Stimulated activated CD4-positive, alpha-beta T cell treated with anti-CD3 and anti-CD28 coated beads, TNF-alpha, amount 100 ng/mL, for 48 hours (primary cell): Measurements from ENCODE around the gene ZNF654.
"Not testable (repeated sequence)": the region's sequence is repeated elsewhere in the genome, so short reads cannot be mapped to it uniquely, and the experiment has no call there.

Experiments
- DNase-seq, 3 donors: peaks; one replicate each; pipeline ENCODE4 v3.0.0-alpha.2; 2020; ENCODE audit warnings: low read depth in 3 of 3

Gene ZNF654

DNA sequence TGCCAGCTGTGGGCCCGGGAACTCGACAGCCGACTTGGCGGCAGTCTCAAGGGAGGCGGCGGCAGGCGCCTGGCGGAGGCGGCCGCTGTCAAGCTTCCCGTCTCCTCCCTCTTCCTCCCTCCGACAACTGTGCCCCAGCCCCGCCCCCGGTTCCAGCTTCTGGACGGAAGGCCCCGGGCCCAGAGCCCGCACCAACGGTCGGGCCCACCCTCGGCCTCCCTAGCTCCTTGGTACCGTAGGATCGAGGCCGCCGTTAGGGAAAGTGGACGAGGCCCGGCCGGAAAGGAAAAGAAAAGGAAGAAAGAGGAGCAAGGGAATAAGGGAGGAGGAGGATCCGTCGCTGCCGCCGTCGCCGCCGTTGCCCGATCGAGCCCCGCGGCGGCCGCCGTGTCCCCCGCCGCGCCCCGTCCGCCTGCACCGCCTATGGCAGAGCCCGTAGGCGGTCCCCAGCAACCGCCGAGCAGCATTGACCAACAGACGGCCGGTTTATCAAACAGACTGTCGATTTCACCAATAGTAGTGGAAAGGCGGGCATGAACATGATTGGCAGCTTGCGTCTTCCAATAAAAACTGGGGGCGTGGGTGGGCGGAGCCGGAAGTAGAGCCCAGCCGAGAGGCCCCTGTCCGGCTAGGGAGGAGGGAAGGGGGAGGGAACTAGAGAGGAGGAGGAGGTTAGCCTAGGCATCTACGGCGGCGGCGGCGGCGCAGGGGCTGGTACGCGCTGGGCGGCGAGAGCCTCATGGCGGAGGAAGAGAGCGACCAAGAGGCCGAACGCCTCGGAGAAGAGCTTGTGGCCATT is at the start of gene ZNF654, which contains the start of gene CGGBP1:
TSS of gene ZNF654 (plus strand) at position 675 of the 799 bp plus-strand sequence. CDS start at position 740, 65 bp downstream.
TSS of gene CGGBP1 (minus strand) at position 425 of the 799 bp plus-strand sequence. CDS start 3,029 bp downstream, outside the sequence.
- peak; percentile 96 to 98 (median 97) for DNase-seq

DNA sequence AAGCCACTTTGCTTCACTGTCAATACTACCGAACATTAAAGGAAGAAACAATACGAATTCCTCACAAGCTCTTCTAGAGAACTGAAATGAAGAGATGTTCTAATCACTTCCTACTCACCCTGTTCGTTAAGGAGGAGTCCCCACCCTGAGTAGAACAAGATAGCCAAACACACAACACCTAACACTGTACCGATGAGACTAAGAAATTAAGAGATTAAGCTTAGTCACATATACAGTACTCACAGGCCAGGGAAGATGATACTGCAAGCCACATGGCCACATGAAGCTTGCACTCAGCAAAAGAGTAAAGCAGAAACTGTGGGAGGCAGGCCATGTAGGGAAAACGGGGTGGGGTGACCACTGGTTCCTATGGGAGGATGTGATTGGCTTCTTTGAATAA is 48.2 kb upstream of the ZNF654 start:
- DNase-seq, result no peak

DNA sequence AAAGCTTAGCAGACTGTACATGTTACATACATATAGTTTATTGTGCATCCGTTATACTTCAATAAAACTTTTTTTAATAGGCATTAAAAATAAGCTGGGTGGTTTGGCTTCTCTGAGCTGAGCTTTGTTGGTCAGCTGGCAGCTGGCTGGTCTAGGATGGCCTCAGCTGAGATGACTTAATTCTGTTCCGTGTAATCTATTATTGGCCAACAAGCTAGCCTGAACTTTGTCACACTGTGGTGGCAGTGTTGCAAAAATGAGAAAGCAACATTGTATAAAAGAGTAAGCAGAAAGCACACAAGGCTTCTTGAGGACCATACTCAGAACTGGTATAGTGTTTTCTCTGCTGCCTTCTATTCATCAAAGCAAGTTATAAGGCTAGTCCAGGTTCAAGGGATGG is 45.5 kb upstream of the ZNF654 start:
- DNase-seq, result no peak

DNA sequence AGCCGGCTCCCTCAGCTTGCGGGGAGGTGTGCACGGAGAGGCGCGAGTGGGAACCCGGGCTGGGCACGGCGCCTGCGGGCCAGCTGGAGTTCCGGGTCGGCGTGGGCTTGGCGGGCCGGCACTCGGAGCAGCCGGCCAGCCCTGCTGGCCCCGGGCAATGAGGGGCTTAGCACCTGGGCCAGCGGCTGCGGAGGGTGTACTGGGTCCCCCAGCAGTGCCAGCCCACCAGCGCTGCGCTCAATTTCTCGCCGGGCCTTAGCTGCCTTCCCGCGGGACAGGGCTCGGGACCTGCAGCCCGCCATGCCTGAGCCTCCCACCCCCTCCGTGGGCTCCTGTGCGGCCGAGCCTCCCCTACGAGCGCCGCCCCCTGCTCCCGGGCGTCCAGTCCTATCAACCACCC is 43.4 kb upstream of the ZNF654 start:
- not testable (repeated sequence) for DNase-seq

DNA sequence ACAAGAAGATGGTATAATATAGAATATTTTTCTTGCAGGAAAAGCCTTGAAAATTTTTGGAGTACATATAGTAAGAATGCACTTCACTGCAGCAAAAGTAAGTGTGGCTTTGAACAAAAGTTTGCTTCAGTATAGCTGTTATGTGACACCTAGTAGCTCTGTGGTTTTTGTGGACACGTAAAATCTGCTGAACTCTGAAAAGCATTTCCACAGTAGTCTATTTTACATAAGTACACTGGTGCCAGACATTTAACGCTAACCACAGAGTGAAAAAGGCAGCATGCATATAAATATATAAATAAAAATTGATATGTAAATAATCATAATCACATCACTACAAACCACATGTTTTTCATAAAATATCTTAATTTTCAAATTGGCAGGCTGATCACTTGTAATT is 40.0 kb upstream of the ZNF654 start:
- DNase-seq, result no peak

DNA sequence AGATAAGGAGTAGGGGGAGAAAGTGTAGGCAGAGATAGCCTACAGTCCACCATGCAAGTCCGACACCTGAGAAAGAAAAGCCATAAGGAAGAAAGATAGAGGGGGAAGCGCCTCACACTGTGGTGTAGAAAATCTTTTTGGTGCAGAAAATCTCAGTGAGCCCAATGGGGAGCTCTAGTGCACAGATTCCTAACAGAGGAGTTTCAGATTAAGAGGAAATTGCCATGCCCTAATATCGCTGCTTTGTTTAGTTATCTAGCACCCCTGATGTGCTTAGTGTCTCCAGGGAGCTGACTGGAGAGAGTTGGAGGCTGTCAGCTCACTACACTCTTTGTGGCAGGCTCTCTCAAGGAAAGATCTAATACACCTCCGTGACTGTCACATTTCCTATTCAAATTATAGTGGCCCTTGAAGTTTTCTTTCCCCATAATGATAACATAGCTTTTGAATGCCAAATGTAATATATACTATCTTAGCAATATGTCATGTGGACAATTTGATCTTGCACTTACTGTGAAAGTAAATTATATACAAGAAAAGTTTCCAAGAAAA is 34.0 kb upstream of the ZNF654 start:
- no peak for DNase-seq

DNA sequence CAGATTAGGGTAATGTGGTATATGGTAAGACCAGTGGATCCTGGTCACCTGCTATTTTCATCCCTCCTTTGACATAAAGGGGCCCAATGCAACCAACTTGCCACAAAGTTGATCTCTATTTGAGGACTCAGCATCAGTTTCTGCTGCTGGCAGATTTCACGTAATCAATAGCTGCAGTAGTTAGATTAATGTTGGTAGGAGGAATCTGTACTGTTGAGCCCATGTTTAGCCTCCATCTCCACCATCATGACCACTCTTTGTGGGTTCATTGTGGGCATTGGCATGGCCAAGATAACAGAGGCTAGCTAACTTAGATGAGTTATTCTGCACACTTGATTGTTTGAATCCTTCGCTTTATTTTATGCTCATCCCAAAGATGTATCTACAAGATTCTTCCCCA is 30.2 kb upstream of the ZNF654 start:
- DNase-seq, result no peak

DNA sequence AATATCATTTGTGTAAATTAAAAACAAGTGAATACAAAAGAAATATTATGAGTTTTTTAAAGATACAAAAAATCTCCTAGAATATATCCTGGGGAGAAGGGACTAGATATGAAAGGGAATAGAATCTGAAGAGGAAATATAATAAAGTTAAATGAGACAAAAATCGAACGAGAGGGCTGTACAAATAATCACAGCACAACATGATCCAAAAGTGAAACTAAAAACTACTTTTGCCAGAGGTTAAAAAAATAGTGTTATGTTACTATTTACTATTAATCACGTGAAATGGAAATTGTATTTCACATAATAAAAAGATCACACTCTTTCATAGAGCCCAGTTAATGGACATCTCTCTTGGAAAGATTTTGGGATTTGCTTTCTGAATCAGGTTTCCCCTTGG is 28.8 kb upstream of the ZNF654 start:
- DNase-seq, result no peak

DNA sequence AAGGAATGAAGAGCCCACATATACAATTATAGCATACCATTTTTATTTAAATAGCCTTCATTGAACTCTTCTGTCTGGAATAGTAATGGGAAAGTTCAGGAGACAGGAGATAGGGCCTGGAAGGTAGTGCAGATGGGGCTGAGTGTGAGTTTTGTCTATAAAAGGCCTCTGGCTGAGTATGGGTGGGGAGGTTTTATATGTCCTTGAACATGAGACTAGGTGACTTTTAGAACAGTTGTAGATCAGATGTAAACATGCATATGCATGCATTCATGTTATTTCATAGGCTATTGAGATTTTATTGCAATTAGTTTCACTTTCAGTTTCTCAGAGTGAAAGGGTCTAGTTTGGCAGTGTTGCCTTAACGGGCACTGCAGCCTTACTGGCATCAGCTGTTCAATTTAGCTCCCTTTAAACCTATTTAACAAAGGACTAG is 27.4 kb upstream of the ZNF654 start:
- no peak for DNase-seq

DNA sequence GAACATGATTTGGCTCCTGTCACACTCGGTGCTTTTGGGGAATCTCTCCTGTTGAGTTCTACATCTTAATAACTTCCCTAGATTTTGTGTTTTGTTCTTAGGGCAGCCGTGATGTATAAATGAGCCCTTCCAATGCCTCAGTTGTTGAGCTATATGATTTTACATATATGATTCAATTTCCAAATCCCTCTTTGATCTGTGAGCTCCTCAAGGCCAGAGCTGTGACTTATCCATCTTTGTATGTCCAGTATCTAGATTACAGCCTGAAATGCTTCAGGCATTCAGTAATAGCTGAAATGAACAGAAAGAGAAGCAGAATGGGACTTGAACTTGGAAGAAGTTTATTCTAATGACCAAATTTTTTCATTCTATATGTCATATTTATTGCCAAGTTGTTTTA is 26.8 kb upstream of the ZNF654 start:
- no peak for DNase-seq

DNA sequence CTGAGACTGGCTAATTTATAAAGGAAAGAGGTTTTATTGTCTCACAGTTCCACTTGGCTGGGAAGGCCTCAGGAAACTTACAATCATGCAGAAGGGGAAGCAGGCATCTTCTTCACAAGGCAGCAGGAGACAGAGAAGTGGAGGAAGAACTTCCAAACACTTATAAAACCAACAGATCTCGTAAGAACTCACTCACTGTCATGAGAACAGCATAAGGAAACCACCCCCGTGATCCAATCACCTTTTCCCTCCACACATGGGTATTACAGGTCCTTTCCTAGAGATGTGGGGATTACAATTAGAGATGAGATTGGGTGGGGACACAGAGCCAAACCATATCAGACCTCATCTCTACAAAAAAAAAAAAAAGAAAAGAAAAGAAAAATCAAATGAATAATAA is 26.0 kb upstream of the ZNF654 start:
- no peak for DNase-seq

DNA sequence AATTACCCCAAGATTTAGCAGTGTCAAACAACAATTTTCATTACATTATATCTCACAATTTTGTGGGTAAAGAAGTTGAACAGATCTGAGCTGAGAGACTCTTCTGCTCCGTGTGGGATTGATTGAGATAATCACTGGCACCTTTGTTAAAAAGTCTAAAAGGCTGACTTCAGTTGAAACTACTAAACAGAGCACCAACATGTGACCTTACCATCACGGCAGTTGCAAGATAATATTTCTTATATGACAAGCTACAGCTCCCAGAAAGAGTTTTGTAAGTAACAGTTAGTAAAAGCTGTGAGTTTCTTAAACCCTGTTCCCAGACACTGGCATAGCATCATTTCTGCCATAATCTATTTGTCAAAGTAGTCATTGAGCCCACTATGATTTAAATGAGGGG is 25.2 kb upstream of the ZNF654 start:
- DNase-seq, result no peak

DNA sequence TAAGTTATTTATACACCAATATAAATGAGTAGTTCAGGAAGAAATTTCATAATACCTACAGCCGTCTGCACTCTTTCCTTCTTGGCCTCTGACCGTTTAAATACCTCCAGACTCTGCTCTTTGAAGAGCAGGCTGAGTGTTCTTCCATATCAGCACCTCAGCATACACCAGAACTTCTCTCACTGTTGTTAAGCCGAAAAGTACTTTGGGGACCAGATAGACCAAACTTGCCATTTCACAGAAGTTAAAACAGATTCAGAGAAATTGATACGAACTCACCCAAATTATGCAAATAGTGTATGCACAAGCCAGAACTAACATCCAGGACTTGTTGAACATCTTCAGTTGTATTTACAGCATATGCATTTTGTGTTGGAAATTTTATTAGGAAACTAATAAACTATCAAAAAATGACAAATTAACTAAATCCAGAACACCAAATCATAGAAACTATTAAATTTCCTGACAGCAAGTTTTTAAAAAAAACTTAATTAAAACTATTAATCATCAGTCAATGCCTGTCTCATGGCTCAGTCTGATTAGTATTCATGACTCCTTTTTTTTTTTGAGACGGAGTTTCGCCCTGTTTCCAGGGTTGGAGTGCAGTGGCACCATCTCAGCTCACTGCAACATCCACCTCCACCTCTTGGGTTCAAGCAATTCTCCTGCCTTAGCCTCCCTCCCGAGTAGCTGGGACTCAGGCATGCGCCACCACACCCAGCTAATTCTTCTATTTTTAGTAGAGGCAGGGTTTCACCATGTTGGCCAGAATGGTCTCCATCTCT is 24.4 kb upstream of the ZNF654 start:
- no peak for DNase-seq

DNA sequence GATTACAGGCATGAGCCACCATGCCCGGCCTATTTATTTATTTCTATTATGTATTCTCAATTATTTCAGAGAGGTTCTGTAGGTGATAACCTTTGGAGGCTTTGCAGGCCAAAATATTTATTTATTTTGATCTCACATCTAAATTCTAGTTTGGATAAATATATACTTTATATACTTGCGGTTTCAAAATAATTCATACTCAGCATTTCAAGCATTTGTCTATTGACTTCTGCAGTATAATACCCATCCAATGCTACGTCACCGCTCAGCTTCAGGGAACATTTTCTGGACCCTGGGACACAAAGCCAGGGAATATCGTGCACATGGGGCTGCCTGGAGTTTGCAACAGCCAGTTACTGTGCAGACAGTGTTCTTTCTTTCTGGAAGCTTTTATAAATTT is 22.8 kb upstream of the ZNF654 start:
- DNase-seq, result no peak

DNA sequence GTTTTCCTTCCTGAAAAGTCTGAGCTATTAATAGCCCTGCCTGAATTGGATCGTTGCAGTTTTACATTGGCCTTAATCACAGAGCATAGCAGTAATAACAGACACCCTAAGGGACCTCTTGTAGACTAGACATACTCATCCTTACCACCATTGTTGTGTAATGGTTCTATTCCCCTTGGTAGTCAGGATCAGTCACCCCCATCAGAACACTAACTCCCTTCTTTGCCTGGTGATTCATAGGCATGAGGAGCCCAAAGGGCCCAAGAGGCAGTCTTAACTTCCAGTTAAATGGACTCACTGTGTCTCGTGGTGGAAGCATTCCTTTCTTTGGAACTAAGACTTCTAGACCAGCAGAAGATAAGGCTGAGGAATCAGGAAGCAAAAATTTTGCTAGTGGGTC is 20.5 kb upstream of the ZNF654 start:
- no peak for DNase-seq

DNA sequence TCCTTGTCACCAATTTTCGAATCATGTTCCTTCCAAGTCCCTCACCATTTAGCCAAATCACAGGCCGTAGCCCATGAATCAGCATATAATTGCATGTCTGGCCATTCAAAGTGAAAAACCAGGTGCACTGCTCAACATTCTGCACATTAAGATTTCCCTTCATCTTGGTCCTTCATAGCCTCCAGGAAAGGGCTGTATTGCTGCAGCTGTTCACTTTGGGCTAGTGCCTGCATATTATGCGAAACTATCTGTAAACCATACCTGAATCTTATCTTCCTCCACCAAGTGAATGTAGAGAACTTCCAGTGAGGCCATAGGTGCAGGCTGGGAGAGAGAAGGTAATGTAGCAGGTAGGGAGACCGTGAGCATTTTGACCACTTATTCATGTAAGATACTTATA is 18.5 kb upstream of the ZNF654 start:
- DNase-seq, result no peak

DNA sequence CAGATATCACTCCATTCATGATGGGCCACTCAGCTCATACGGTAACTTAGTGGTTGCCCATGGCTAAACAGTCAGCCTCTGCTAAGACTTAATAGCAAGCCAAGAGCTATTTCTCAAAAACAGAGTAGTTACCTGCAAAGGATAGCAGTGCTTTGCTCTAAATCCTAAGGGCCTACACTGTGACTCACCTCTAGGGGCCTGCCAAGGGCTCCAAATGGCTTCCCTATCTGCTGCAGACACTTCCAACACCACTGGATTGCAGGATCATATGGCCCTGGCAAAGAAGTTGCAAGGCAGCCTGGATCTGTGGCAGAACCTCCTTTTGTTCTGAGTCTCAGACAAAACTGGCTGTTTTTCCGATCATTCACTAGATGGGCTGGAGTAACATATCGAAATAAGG is 18.1 kb upstream of the ZNF654 start:
- DNase-seq, result no peak

DNA sequence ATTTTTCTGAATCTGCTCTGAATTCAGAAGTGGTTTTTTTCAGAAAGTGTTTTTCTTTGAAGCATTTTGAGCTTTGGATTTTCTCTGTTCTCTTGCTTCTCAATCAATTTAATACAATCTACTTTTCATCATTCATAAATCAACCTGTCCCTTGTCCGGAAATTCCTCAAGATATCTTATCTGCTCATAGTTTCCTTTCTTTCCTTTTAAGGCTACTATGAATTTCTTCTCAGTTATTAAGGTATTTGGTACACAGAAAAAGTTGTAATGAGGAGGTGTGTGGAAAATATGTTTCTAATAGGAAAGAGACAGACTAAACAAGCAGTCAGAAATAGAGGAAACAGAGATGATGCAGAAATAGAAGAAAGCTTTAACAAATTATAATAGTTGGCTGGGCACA is 14.6 kb upstream of the ZNF654 start:
- no peak for DNase-seq

DNA sequence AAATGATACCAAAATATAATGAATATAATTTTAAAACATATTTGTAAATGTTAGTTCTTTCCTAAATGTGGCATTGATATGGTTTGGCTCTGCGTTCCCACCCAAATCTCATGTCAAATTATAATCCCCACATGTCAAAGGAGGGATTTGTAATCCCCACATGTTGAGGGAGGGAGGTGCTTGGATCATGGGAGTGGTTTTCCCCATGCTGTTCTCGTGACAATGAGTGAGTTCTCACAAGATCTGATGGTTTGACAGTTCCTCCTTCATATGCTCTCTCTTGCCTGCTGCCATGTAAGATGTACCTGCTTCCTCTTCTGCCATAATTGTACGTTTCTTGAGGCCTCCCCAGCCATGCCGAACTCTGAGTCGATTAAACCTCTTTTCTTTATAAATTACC is 12.3 kb upstream of the ZNF654 start:
- DNase-seq, result no peak

DNA sequence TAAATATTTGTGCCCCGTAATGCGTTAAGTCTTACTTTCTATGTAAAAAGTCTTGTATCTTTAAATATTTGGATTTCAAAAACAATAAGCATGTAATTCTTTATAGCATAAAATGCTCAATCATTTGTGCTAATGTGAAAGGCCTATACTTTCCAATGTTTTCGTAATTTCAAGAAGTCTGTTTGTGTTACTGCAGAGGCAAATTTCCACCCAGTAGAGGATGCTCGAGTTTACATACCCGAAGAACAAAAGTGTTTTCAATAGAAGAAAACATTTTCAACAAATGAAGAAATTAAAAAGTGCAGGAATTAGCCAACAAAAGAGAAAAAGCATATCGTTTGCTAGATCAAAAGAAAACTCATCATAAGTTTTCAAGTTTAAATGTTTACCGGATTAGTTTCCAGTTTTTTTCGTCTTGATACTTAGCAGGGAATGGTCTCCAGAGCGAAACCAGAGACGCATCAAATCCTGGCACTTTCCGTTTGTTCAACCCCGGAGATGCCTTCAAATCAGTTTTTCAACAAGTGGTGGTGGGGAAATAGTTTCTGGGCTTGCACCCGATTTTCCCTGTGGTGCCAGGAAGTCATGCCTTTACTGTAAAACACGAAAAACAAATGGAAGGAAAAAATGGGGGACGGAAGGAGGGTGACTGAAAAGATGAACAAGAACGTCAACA is 1.3 kb upstream of the ZNF654 start:
- no peak for DNase-seq

DNA sequence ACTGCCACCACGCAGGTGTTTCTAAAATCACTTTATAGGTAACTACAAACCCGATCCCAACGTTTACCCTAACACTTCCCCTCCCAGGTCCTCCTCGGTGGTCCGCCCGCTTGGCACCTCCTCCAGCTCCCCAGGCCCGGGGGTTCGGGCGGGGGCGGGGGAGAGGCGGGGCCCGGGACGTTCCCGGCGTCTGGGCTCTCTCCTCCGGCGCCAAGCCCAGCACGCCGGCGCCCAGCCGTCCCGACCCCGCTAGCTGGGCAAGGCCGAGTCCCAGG is 812 bp upstream of the ZNF654 start:
- no peak for DNase-seq

DNA sequence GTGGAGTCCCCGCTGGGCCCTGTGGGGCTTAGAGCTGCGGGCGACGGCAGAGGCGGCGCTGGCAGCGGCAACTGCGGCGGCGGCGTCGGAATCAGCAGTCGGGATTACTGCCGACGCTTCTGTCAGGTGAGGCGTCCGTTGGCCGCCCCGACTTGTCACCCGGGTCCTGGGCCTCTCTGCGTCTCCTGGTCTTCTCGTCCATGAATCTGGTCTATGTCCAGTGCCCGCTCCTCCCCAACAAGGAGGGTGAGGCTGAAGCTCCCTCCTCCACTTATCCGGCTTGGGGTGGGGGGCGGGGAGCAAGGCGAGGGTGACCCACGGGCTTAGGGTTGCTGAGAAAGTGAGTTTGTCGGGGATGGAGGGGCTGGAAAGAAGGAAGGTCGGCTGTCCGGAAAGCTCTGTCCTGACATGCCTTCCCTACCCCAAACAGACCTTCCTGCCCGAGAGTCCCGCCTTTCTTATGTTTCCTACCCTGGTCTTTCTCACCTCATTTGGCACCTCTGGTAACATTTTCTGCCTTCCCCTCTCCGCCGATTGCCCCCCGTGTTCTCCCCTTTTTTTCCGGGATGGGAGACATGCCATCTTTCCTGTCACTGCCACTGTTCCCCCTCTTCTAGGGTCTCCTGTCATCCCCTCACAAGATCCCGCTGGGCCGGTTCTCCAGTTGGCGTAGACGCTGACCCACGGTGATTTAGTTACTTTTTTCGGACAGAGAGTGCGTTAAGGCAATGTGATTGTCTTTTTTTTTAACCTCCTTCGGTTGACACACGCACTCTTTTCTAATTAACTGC is 520 bp downstream of the ZNF654 start:
- no peak for DNase-seq
